ENCODE measurements around the gene ADAMTS17.

DNA sequence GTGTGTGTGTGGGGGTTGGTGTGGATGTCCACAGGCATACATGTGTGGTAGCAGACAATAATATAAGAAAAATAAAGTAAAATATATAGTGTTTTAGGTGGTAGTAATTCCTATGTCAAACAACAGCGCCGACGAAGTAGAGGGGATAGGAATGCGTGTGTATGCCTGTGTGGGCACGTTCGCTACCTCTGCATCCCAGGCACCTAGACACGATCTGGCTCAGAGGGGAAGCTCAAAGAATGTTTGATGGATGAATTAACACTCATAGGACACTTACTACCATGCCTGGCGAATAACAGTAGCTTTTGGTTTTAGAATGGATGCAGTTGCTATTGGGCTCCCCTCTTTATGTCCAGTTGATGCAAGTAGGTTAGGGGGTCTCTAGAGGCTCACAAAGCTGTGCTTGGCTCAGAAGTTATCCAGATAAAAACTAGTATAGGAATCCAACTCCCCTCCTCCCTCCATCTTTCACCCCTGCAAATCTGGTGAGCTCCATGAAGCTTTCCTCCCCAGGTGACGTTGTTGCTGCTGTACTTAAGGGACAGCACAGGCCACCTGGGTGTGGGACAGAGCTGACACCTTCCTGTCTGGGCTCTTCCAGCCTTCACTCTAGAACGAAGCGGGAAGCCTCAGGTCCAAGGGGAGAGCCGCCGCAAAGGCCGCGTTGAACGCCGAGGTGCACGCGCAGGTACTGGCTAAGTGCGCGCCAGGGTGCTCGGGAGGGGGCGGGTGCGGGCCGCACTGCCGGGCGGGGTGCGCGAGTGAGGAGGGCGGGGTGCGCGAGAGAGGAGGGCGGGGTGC, 415.9 kb downstream of the ADAMTS17 start:
- TF ChIP-seq, protein P1, sequence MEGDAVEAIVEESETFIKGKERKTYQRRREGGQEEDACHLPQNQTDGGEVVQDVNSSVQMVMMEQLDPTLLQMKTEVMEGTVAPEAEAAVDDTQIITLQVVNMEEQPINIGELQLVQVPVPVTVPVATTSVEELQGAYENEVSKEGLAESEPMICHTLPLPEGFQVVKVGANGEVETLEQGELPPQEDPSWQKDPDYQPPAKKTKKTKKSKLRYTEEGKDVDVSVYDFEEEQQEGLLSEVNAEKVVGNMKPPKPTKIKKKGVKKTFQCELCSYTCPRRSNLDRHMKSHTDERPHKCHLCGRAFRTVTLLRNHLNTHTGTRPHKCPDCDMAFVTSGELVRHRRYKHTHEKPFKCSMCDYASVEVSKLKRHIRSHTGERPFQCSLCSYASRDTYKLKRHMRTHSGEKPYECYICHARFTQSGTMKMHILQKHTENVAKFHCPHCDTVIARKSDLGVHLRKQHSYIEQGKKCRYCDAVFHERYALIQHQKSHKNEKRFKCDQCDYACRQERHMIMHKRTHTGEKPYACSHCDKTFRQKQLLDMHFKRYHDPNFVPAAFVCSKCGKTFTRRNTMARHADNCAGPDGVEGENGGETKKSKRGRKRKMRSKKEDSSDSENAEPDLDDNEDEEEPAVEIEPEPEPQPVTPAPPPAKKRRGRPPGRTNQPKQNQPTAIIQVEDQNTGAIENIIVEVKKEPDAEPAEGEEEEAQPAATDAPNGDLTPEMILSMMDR (IDR thresholded peaks at IDR 0.05), result no peak
- TF ChIP-seq SIN3A (IDR thresholded peaks at IDR 0.05; ENCODE audit: borderline replicate concordance, insufficient read depth, low read depth, low read length), result no peak
- no peak for TF ChIP-seq POLR2AphosphoS5 (IDR thresholded peaks at IDR 0.05; ENCODE audit: low read depth, low read length)
- TF ChIP-seq, protein P2, sequence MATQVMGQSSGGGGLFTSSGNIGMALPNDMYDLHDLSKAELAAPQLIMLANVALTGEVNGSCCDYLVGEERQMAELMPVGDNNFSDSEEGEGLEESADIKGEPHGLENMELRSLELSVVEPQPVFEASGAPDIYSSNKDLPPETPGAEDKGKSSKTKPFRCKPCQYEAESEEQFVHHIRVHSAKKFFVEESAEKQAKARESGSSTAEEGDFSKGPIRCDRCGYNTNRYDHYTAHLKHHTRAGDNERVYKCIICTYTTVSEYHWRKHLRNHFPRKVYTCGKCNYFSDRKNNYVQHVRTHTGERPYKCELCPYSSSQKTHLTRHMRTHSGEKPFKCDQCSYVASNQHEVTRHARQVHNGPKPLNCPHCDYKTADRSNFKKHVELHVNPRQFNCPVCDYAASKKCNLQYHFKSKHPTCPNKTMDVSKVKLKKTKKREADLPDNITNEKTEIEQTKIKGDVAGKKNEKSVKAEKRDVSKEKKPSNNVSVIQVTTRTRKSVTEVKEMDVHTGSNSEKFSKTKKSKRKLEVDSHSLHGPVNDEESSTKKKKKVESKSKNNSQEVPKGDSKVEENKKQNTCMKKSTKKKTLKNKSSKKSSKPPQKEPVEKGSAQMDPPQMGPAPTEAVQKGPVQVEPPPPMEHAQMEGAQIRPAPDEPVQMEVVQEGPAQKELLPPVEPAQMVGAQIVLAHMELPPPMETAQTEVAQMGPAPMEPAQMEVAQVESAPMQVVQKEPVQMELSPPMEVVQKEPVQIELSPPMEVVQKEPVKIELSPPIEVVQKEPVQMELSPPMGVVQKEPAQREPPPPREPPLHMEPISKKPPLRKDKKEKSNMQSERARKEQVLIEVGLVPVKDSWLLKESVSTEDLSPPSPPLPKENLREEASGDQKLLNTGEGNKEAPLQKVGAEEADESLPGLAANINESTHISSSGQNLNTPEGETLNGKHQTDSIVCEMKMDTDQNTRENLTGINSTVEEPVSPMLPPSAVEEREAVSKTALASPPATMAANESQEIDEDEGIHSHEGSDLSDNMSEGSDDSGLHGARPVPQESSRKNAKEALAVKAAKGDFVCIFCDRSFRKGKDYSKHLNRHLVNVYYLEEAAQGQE (IDR thresholded peaks at IDR 0.05; ENCODE audit: insufficient read depth in 1 of 2, low read depth in 2 of 2, low read length in 1 of 2), result no peak
- no peak for TF ChIP-seq TCF7L2 (IDR thresholded peaks at IDR 0.05; ENCODE audit: low read depth, low read length)
